Ascending aorta (tissue), 2 donors: ENCODE data around the gene IMMP2L. TPM values are rescaled to one million over a fixed set of nuclear protein-coding genes. Genes with fewer than 3 reads are reported as not detected.

Source experiments
- DNase-seq, 2 donors: peaks; one replicate each; pipeline ENCODE4 v3.0.0-alpha.2; 2019; ENCODE audit warnings: low spot score in 2 of 2
- H3K27ac ChIP-seq, 2 donors: fragments of 200-600 bp; sonication (generic); one replicate each; pipeline ENCODE4 v1.5.1; 2016 to 2017; ENCODE audit warnings: mild to moderate bottlenecking in 1 of 2
- H3K27me3 ChIP-seq: fragments of 200-600 bp; sonication (generic); one replicate; pipeline ENCODE4 v1.5.1; 2017
- H3K36me3 ChIP-seq, 2 donors: fragments of 200-600 bp; sonication (generic); one replicate each; pipeline ENCODE4 v1.5.1; 2016
- H3K4me1 ChIP-seq, 2 donors: fragments of 200-600 bp; sonication (generic); one replicate each; pipeline ENCODE4 v1.5.1; 2016 to 2017; ENCODE audit warnings: mild to moderate bottlenecking in 1 of 2
- H3K4me3 ChIP-seq, 2 donors: fragments of 200-600 bp; sonication (generic); one replicate each; pipeline ENCODE4 v1.5.1; 2016 to 2017; ENCODE audit warnings: mild to moderate bottlenecking in 1 of 2
- H3K9me3 ChIP-seq, 2 donors: fragments of 200-600 bp; sonication (generic); one replicate each; pipeline ENCODE4 v1.5.1; 2016
- CTCF ChIP-seq, 3 experiments: fragments of 200-600 bp in 2 of 3; fragments of 450-650 bp in 1 of 3; sonication (generic) in 2 of 3; IDR thresholded peaks; one replicate each; pipeline ENCODE4 v1.5.1; 2016 to 2019; ENCODE audit warnings: antibody characterized with exemption in 3 of 3, mild to moderate bottlenecking in 1 of 3, moderate library complexity in 1 of 3
- intact Hi-C: fragments of 100-400 bp; cut with DNase I; formaldehyde crosslinking; loops from one replicate; pipeline ENCODE4 v1.15.1; 2023
- total RNA-seq: library from RNA; depleted of rRNA; stranded (reverse); fragments of >200 nt; gene quantifications from one replicate; pipeline ENCODE4 v1.1.0, GENCODE V29; 2016

Gene IMMP2L
- total RNA-seq, 1 donor from 2014 or later, result 143 TPM

GRCh38 chr7:111437736-111438135, 124.6 kb downstream of the IMMP2L start:
- Histone ChIP-seq H3K27ac (no peak overlapping the region), H3K4me1 (no peaks in the 10 kb centered on the region)

GRCh38 chr7:111436608-111437007, 125.7 kb downstream of the IMMP2L start:
- no peak overlapping the region for H3K27ac ChIP-seq
- no peaks in the 10 kb centered on the region for H3K36me3 ChIP-seq
- H3K4me1 ChIP-seq, result no peaks in the 10 kb centered on the region
- no peaks in the 10 kb centered on the region for H3K27me3 ChIP-seq
- no peak for DNase-seq
- intact Hi-C loops, result no loop called here
- H3K9me3 ChIP-seq, result no peaks in the 10 kb centered on the region
- H3K4me3 ChIP-seq, result no peak overlapping the region
- TF ChIP-seq CTCF (IDR thresholded peaks at IDR 0.05), result no peak

More at GRCh38 chr7:111437736-111438135, 124.6 kb downstream of the IMMP2L start:
- no peak for TF ChIP-seq CTCF (IDR thresholded peaks at IDR 0.05)
- Histone ChIP-seq H3K9me3 (no peaks in the 10 kb centered on the region), H3K4me3 (no peak overlapping the region), H3K36me3 (no peaks in the 10 kb centered on the region), H3K27me3 (no peaks in the 10 kb centered on the region)
- intact Hi-C loops, result no loop called here
- no peak for DNase-seq

- no peak for DNase-seq
- TF ChIP-seq CTCF (IDR thresholded peaks at IDR 0.05), result no peak
- intact Hi-C loops, result no loop called here
Observed at GRCh38 chr7:111433426-111433825, 128.9 kb downstream of the IMMP2L start.

GRCh38 chr7:111429781-111430180, 132.5 kb downstream of the IMMP2L start:
- TF ChIP-seq CTCF (IDR thresholded peaks at IDR 0.05), result no peak
- no peak for DNase-seq

More at GRCh38 chr7:111433426-111433825, 128.9 kb downstream of the IMMP2L start:
- Histone ChIP-seq H3K4me1 (no peaks in the 10 kb centered on the region), H3K9me3 (no peaks in the 10 kb centered on the region), H3K4me3 (no peak overlapping the region), H3K36me3 (no peaks in the 10 kb centered on the region), H3K27ac (no peak overlapping the region), H3K27me3 (no peaks in the 10 kb centered on the region)

GRCh38 chr7:111424768-111425167, 137.5 kb downstream of the IMMP2L start:
- TF ChIP-seq CTCF (IDR thresholded peaks at IDR 0.05), result no peak
- intact Hi-C loops, result no loop called here
- no peak for DNase-seq
- no peak overlapping the region for H3K27ac ChIP-seq
- no peaks in the 10 kb centered on the region for H3K9me3 ChIP-seq
- H3K36me3 ChIP-seq, result no peaks in the 10 kb centered on the region
- no peak overlapping the region for H3K4me3 ChIP-seq
- no peaks in the 10 kb centered on the region for H3K4me1 ChIP-seq
- no peaks in the 10 kb centered on the region for H3K27me3 ChIP-seq

More at GRCh38 chr7:111429781-111430180, 132.5 kb downstream of the IMMP2L start:
- Histone ChIP-seq H3K4me1 (no peaks in the 10 kb centered on the region), H3K4me3 (no peak overlapping the region), H3K9me3 (no peaks in the 10 kb centered on the region), H3K36me3 (no peaks in the 10 kb centered on the region), H3K27ac (no peak overlapping the region), H3K27me3 (no peaks in the 10 kb centered on the region)
- intact Hi-C loops, result no loop called here

GRCh38 chr7:111414374-111414773, 147.9 kb downstream of the IMMP2L start:
- H3K4me3 ChIP-seq, result no peak overlapping the region
- H3K9me3 ChIP-seq, result no peaks in the 10 kb centered on the region
- TF ChIP-seq CTCF (IDR thresholded peaks at IDR 0.05), result no peak
- intact Hi-C loops, result no loop called here
- H3K27ac ChIP-seq, result no peak overlapping the region
- H3K4me1 ChIP-seq, result peaks cover 0 to 5% of the 10 kb centered on the region in 2 donors
- H3K27me3 ChIP-seq, result no peaks in the 10 kb centered on the region
- H3K36me3 ChIP-seq, result no peaks in the 10 kb centered on the region
- DNase-seq, result no peak
